Measurements from ENCODE around the gene NLRP4. TPM values are rescaled to one million over a fixed set of nuclear protein-coding genes. Genes with fewer than 3 reads are reported as not detected.

The NLRP4 gene
- polyA plus RNA-seq (2014; cell fraction: cytosol; rRNA removed) = not detected in 2 replicates
- polyA plus RNA-seq (2014; cell fraction: nucleus; rRNA removed) = 0.13 TPM in 1 of 2 replicates, not detected in the other

- DNase-seq (ENCODE audit: low spot score) = no peak
Observed at GRCh38 chr19:55836340-55836739, at the start of gene NLRP4. NLRP4 (plus strand) TSS chr19:55836540; CDS start chr19:55852081, 15,541 bp downstream.

GRCh38 chr19:55795021-55795420, 41.3 kb upstream of the NLRP4 start:
- DNase-seq (ENCODE audit: low spot score) = no peak

GRCh38 chr19:55801416-55801815, 34.9 kb upstream of the NLRP4 start:
- DNase-seq (ENCODE audit: low spot score) = no peak

GRCh38 chr19:55802281-55802680, 34.1 kb upstream of the NLRP4 start:
- no peak for DNase-seq (ENCODE audit: low spot score)

GRCh38 chr19:55809381-55810058, 26.8 kb upstream of the NLRP4 start:
- peak; percentile 67 for DNase-seq (ENCODE audit: low spot score)

- DNase-seq (ENCODE audit: low spot score) = no peak
Observed at GRCh38 chr19:55811340-55811739, 25.0 kb upstream of the NLRP4 start.

- no peak for DNase-seq (ENCODE audit: low spot score)
Observed at GRCh38 chr19:55812449-55812848, 23.9 kb upstream of the NLRP4 start.

GRCh38 chr19:55813906-55814305, 22.4 kb upstream of the NLRP4 start:
- DNase-seq (ENCODE audit: low spot score) = no peak

- DNase-seq (ENCODE audit: low spot score) = no peak
Observed at GRCh38 chr19:55820037-55820436, 16.3 kb upstream of the NLRP4 start.

- no peak for DNase-seq (ENCODE audit: low spot score)
Observed at GRCh38 chr19:55830656-55831055, 5.7 kb upstream of the NLRP4 start.

- DNase-seq (ENCODE audit: low spot score) = no peak
Observed at GRCh38 chr19:55831846-55832245, 4.5 kb upstream of the NLRP4 start, which contains the start of gene NLRP11. NLRP11 (minus strand) TSS chr19:55831999; CDS start chr19:55818174, 13,825 bp downstream.

GRCh38 chr19:55832676-55833075, 3.7 kb upstream of the NLRP4 start:
- no peak for DNase-seq (ENCODE audit: low spot score)

- DNase-seq (ENCODE audit: low spot score) = no peak
Observed at GRCh38 chr19:55838251-55838650, 1.9 kb downstream of the NLRP4 start.

GRCh38 chr19:55838906-55839305, 2.6 kb downstream of the NLRP4 start:
- DNase-seq (ENCODE audit: low spot score) = no peak

GRCh38 chr19:55855160-55855559, 18.8 kb downstream of the NLRP4 start:
- DNase-seq (ENCODE audit: low spot score) = no peak

- no peak for DNase-seq (ENCODE audit: low spot score)
Observed at GRCh38 chr19:55857149-55857548, 20.8 kb downstream of the NLRP4 start.

GRCh38 chr19:55857974-55858373, 21.6 kb downstream of the NLRP4 start:
- DNase-seq (ENCODE audit: low spot score) = no peak

GRCh38 chr19:55858401-55858800, 22.1 kb downstream of the NLRP4 start:
- no peak for DNase-seq (ENCODE audit: low spot score)

GRCh38 chr19:55858969-55859368, 22.6 kb downstream of the NLRP4 start:
- DNase-seq (ENCODE audit: low spot score) = no peak

GRCh38 chr19:55866521-55866920, 30.2 kb downstream of the NLRP4 start:
- DNase-seq (ENCODE audit: low spot score) = no peak

GRCh38 chr19:55867101-55867500, 30.8 kb downstream of the NLRP4 start:
- no peak for DNase-seq (ENCODE audit: low spot score)

GRCh38 chr19:55870736-55871135, 34.4 kb downstream of the NLRP4 start:
- DNase-seq (ENCODE audit: low spot score) = no peak

- DNase-seq (ENCODE audit: low spot score) = no peak
Observed at GRCh38 chr19:55877211-55877610, 40.9 kb downstream of the NLRP4 start.

- no peak for DNase-seq (ENCODE audit: low spot score)
Observed at GRCh38 chr19:55882626-55883025, 46.3 kb downstream of the NLRP4 start.
